IMR-90 (cell line): ENCODE measurements around the gene FAM180A. TPM values are rescaled to one million over a fixed set of nuclear protein-coding genes. Genes with fewer than 3 reads are reported as not detected.

Experiments
- ATAC-seq: fragments of 200-7000 bp; cut with Tn5 transposase; 2 replicates; pipeline ENCODE4 v1.9.1; 2020; ENCODE audit warnings: low read depth, mild to moderate bottlenecking, moderate library complexity
- BruUV-seq: library from RNA; stranded (reverse); fragments of 400-500 nt; replicated peaks from 2 replicates; lab custom pipeline; 2021; lab: Mats Ljungman, UMichigan
- CTCF ChIA-PET: fragments of 300-600 bp; formaldehyde crosslinking; extraction: SDS; loops from one replicate; lab custom pipeline; 2021; ENCODE audit warnings: antibody characterized with exemption; lab: Yijun Ruan, JAX
- POLR2A ChIA-PET: fragments of 300-600 bp; sonication (Branson Sonifier 250); formaldehyde crosslinking; loops from one replicate; lab custom pipeline; 2022; ENCODE audit warnings: antibody characterized with exemption; ENCODE audit not compliant: unreplicated experiment; lab: Charles Lee
- DNase-seq: peaks from one replicate; pipeline ENCODE4 v3.0.0; 2013
- H2AFZ ChIP-seq: replicated peaks from 2 replicates; pipeline ENCODE3; 2013; ENCODE audit warnings: low read length, mild to moderate bottlenecking; ENCODE audit not compliant: poor library complexity
- H2AK5ac ChIP-seq: 2 replicates; pipeline ENCODE4 v1.6.1; 2013; ENCODE audit warnings: low read depth, low read length, inconsistent platforms
- H2AK9ac ChIP-seq: replicated peaks from 2 replicates; pipeline ENCODE3; 2013; ENCODE audit warnings: mild to moderate bottlenecking, low read depth, low read length, moderate library complexity; ENCODE audit not compliant: poor library complexity
- H2BK120ac ChIP-seq: 2 replicates; pipeline ENCODE4 v1.6.1; 2013; ENCODE audit warnings: low read depth, low read length, inconsistent platforms
- H2BK15ac ChIP-seq: 3 replicates; pipeline ENCODE4 v1.6.1; 2013; ENCODE audit warnings: low read depth, low read length, inconsistent platforms
- H2BK20ac ChIP-seq: 2 replicates; pipeline ENCODE4 v1.6.1; 2013; ENCODE audit warnings: low read depth, mild to moderate bottlenecking, inconsistent platforms, low read length, moderate library complexity
- H2BK5ac ChIP-seq: 2 replicates; pipeline ENCODE4 v1.6.1; 2013; ENCODE audit warnings: mild to moderate bottlenecking, low read depth, low read length, inconsistent platforms; ENCODE audit not compliant: poor library complexity, severe bottlenecking
- H3K14ac ChIP-seq: replicated peaks from 2 replicates; pipeline ENCODE4 v1.6.1; 2013; ENCODE audit warnings: low read depth, low read length, inconsistent platforms
- H3K18ac ChIP-seq: 2 replicates; pipeline ENCODE4 v1.6.1; 2013; ENCODE audit warnings: low read depth, low read length, control low read depth
- H3K23ac ChIP-seq: 2 replicates; pipeline ENCODE4 v1.6.1; 2013; ENCODE audit warnings: low read depth, low read length, inconsistent platforms
- H3K27ac ChIP-seq: 2 replicates; pipeline ENCODE4 v1.5.1; 2013; ENCODE audit warnings: mild to moderate bottlenecking, control low read depth, low read length; ENCODE audit not compliant: insufficient read depth
- H3K27me3 ChIP-seq: 2 replicates; pipeline ENCODE4 v1.6.1; 2013; ENCODE audit warnings: low read length; ENCODE audit not compliant: control insufficient read depth, insufficient read depth
- H3K36me3 ChIP-seq: 2 replicates; pipeline ENCODE4 v1.6.1; 2013; ENCODE audit warnings: low read length, mixed read lengths; ENCODE audit not compliant: control insufficient read depth, insufficient read depth
- H3K4ac ChIP-seq: 2 replicates; pipeline ENCODE4 v1.6.1; 2013; ENCODE audit warnings: low read depth, low read length, inconsistent platforms
- H3K4me1 ChIP-seq: 2 replicates; pipeline ENCODE4 v1.6.1; 2013; ENCODE audit warnings: low read length, mixed read lengths; ENCODE audit not compliant: control insufficient read depth, insufficient read depth
- H3K4me2 ChIP-seq: 2 replicates; pipeline ENCODE4 v1.6.1; 2013; ENCODE audit warnings: low read depth, mild to moderate bottlenecking, control low read depth, low read length, moderate library complexity
- H3K4me3 ChIP-seq: 2 replicates; pipeline ENCODE4 v1.5.1; 2013; ENCODE audit warnings: low read depth, mild to moderate bottlenecking, control low read depth, low read length, moderate library complexity; ENCODE audit not compliant: insufficient read depth
- H3K56ac ChIP-seq: 2 replicates; pipeline ENCODE4 v1.6.1; 2013; ENCODE audit warnings: low read length, inconsistent platforms; ENCODE audit not compliant: insufficient read depth; ENCODE audit errors: extremely low read depth
- H3K79me1 ChIP-seq, 2 experiments: 2 replicates each; pipeline ENCODE4 v1.6.1; 2013; ENCODE audit warnings: low read length in 2 of 2, inconsistent platforms in 1 of 2, low read depth in 1 of 2
- H3K9ac ChIP-seq: 2 replicates; pipeline ENCODE4 v1.6.1; 2013; ENCODE audit warnings: low read depth, low read length, control low read depth
- H3K9me1 ChIP-seq: 2 replicates; pipeline ENCODE4 v1.6.1; 2013; ENCODE audit warnings: low read length, inconsistent platforms; ENCODE audit not compliant: insufficient read depth
- H3K9me3 ChIP-seq: 2 replicates; pipeline ENCODE4 v1.6.1; 2013; ENCODE audit warnings: low read length; ENCODE audit not compliant: control insufficient read depth, insufficient read depth
- H4K20me1 ChIP-seq: 2 replicates; pipeline ENCODE4 v1.6.1; 2013; ENCODE audit warnings: low read length, inconsistent platforms; ENCODE audit not compliant: insufficient read depth
- H4K5ac ChIP-seq: 2 replicates; pipeline ENCODE4 v1.6.1; 2013; ENCODE audit warnings: mild to moderate bottlenecking, low read depth, low read length, control low read depth
- H4K8ac ChIP-seq, 2 experiments: 2 replicates each; pipeline ENCODE4 v1.6.1; 2013; ENCODE audit warnings: low read depth in 2 of 2, low read length in 2 of 2, control low read depth in 1 of 2, inconsistent platforms in 1 of 2
- H4K91ac ChIP-seq: 2 replicates; pipeline ENCODE4 v1.6.1; 2013; ENCODE audit warnings: low read depth, low read length, inconsistent platforms; ENCODE audit not compliant: insufficient read depth
- BHLHE40 ChIP-seq: fragments of 150-350 bp; IDR thresholded peaks from 2 replicates; pipeline ENCODE4 v1.6.1; 2016; ENCODE audit warnings: mild to moderate bottlenecking, low read depth, low read length
- FOS ChIP-seq: fragments of 150-350 bp; IDR thresholded peaks from 2 replicates; pipeline ENCODE4 v1.6.1; 2016; ENCODE audit warnings: low read depth, low read length
- MAFK ChIP-seq: IDR thresholded peaks from 2 replicates; pipeline ENCODE4 v1.6.1; 2012; ENCODE audit warnings: low read depth, low read length, improper control_type of control experiment
- MAZ ChIP-seq: IDR thresholded peaks from 2 replicates; pipeline ENCODE4 v1.6.1; 2012; ENCODE audit warnings: low read depth, mild to moderate bottlenecking, low read length, improper control_type of control experiment, moderate library complexity, borderline replicate concordance
- USF2 ChIP-seq: fragments of 150-350 bp; IDR thresholded peaks from 2 replicates; pipeline ENCODE4 v1.6.1; 2017; ENCODE audit warnings: mild to moderate bottlenecking, antibody characterized with exemption, low read length, low read depth
- WGBS, 2 experiments: methylation state at CpG; one replicate each; pipeline versions ENCODE4 v1.1.5 to v1.1.7; 2013; ENCODE audit warnings: missing lambda C conversion rate in 2 of 2; ENCODE audit not compliant: insufficient read length in 1 of 2; ENCODE audit errors: extremely low coverage in 2 of 2; 5-methylcytosine and 5-hydroxymethylcytosine counted together
- dilution Hi-C: fragments of 300-500 bp; cut with HindIII; formaldehyde crosslinking; loops from one replicate; pipeline ENCODE4 v1.14.3; 2018; ENCODE audit warnings: low sequenced_read_pairs; ENCODE audit not compliant: unreplicated experiment
- in situ Hi-C: fragments of 300-500 bp; cut with MboI; formaldehyde crosslinking; loops from 3 replicates; pipeline ENCODE4 v1.14.3; 2019; ENCODE audit warnings: low sequenced_read_pairs, inconsistent platforms, mixed read lengths
- intact Hi-C: fragments of 100-400 bp; cut with micrococcal nuclease; formaldehyde crosslinking; loops from 2 replicates; pipeline ENCODE4 v1.10.0; 2022
- polyA plus RNA-seq, 3 experiments: library from polyadenylated mRNA; depleted of rRNA; stranded (reverse); fragments of >200 nt; gene quantifications; 2 replicates each; pipeline ENCODE4 v1.2.3, GENCODE V29; 2012; ENCODE audit warnings: low replicate concordance in 1 of 3
- total RNA-seq: library from RNA; depleted of rRNA; stranded (reverse); fragments of >200 nt; gene quantifications from 2 replicates; pipeline ENCODE4 v1.2.3, GENCODE V29; 2012

FAM180A gene
- total and polyA plus RNA-seq, 2 of the 4 experiments (the other 2 are of a cell fraction): 1.3 to 2.0 TPM

- no TSS peak for BruUV-seq
- no CpG with 5 or more reads among the region's 1 CpG for WGBS, 2 experiments
- Histone ChIP-seq H3K9me1 (no peaks in the 10 kb centered on the region), H3K9me3 (no peaks in the 10 kb centered on the region), H2AK5ac (no peak overlapping the region), H3K56ac (no peak overlapping the region), H2BK15ac (no peak overlapping the region), H3K9ac (no peak overlapping the region), H2AK9ac (no peak overlapping the region), H3K4ac (no peak overlapping the region), H2BK5ac (no peak overlapping the region), H3K18ac (no peak overlapping the region), H3K27ac (no peak overlapping the region), H3K23ac (no peak overlapping the region), H3K14ac (no peak overlapping the region), H3K4me3 (no peak overlapping the region), H3K27me3 (peaks cover 3% of the 10 kb centered on the region), H3K4me2 (no peak overlapping the region), H4K91ac (no peak overlapping the region), H2BK120ac (no peak overlapping the region), H2BK20ac (no peak overlapping the region), H2AFZ (no peak overlapping the region), H3K36me3 (no peaks in the 10 kb centered on the region), H4K20me1 (no peaks in the 10 kb centered on the region), H3K79me1 (no peaks in the 10 kb centered on the region), H3K4me1 (no peaks in the 10 kb centered on the region), H4K8ac (no peak overlapping the region), H4K5ac (no peak overlapping the region)
- TF ChIP-seq MAZ (no peak), USF2 (no peak), FOS (no peak), BHLHE40 (no peak), MAFK (no peak)
- in situ Hi-C loops (no loop called here), intact Hi-C loops (no loop called here), dilution Hi-C loops (no loop called here)
- CTCF ChIA-PET: no interaction called here
- DNase-seq (no peak), ATAC-seq (no peak)
- POLR2A ChIA-PET: no interaction called here
These were observed 36.5 kb upstream of the FAM180A start for GRCh38 chr7:135785065-135785464.
